Measurements from ENCODE around the gene CDC45.

- TF ChIP-seq GATA2 (IDR thresholded peaks at IDR 0.05; ENCODE audit: low read depth, low read length) (no peak), GATA3 (IDR thresholded peaks at IDR 0.05; ENCODE audit: low read depth, low read length) (no peak)
These were observed 90.3 kb downstream of the CDC45 start for GRCh38 chr22:19569976-19570375.

All from SH-SY5Y (cell line).